HG02623 (cell line): ENCODE results near the gene DOP1A.

ENCODE experiments used
- ATAC-seq: cut with Tn5 transposase; IDR thresholded peaks from one replicate; pipeline ENCODE4 v1.9.1; 2021; ENCODE audit warnings: moderate library complexity; ENCODE audit not compliant: unreplicated experiment

The DOP1A gene

GRCh38 chr6:83073615-83074014 is 6.1 kb downstream of the DOP1A start:
- ATAC-seq, result no peak

- ATAC-seq, result no peak
Observed at GRCh38 chr6:83083476-83083875, 16.0 kb downstream of the DOP1A start.

- peak; percentile 99 for ATAC-seq
Observed at GRCh38 chr6:83086751-83087150, 19.3 kb downstream of the DOP1A start.

GRCh38 chr6:83092756-83093399 is 25.4 kb downstream of the DOP1A start:
- no peak for ATAC-seq

GRCh38 chr6:83096791-83097190 is 29.3 kb downstream of the DOP1A start:
- no peak for ATAC-seq

- ATAC-seq, result no peak
Observed at GRCh38 chr6:83097204-83097603, 29.7 kb downstream of the DOP1A start.

GRCh38 chr6:83097675-83098074 is 30.2 kb downstream of the DOP1A start:
- no peak for ATAC-seq

GRCh38 chr6:83098589-83098988 is 31.1 kb downstream of the DOP1A start:
- ATAC-seq, result no peak

GRCh38 chr6:83108378-83108777 is 40.9 kb downstream of the DOP1A start:
- ATAC-seq, result no peak

GRCh38 chr6:83113258-83113657 is 45.8 kb downstream of the DOP1A start:
- ATAC-seq, result no peak

- ATAC-seq, result no peak
Observed at GRCh38 chr6:83114164-83114563, 46.7 kb downstream of the DOP1A start.

GRCh38 chr6:83117802-83118201 is 50.3 kb downstream of the DOP1A start:
- no peak for ATAC-seq

- ATAC-seq, result no peak
Observed at GRCh38 chr6:83119742-83120300, 52.4 kb downstream of the DOP1A start.

- ATAC-seq, result no peak
Observed at GRCh38 chr6:83124553-83124952, 57.1 kb downstream of the DOP1A start.

- no peak for ATAC-seq
Observed at GRCh38 chr6:83125425-83125824, 58.0 kb downstream of the DOP1A start.

GRCh38 chr6:83126223-83126622 is 58.8 kb downstream of the DOP1A start:
- ATAC-seq, result no peak

GRCh38 chr6:83126807-83127206 is 59.3 kb downstream of the DOP1A start:
- no peak for ATAC-seq

GRCh38 chr6:83127258-83127657 is 59.8 kb downstream of the DOP1A start:
- ATAC-seq, result no peak

- no peak for ATAC-seq
Observed at GRCh38 chr6:83127976-83128375, 60.5 kb downstream of the DOP1A start.

GRCh38 chr6:83132121-83132520 is 64.7 kb downstream of the DOP1A start:
- no peak for ATAC-seq

- no peak for ATAC-seq
Observed at GRCh38 chr6:83138118-83138722, 70.7 kb downstream of the DOP1A start.

GRCh38 chr6:83138758-83139157 is 71.3 kb downstream of the DOP1A start:
- ATAC-seq, result no peak

GRCh38 chr6:83151114-83151513 is 83.6 kb downstream of the DOP1A start:
- no peak for ATAC-seq
